Neural progenitor cell (in vitro differentiated cells): ENCODE results near the gene CACNA1C. TPM values are rescaled to one million over a fixed set of nuclear protein-coding genes. Genes with fewer than 3 reads are reported as not detected.

ENCODE experiments used
- DNase-seq: peaks from one replicate; pipeline ENCODE4 v3.0.0-alpha.2; 2016; ENCODE audit warnings: low spot score
- H2AFZ ChIP-seq: fragments of 200-600 bp; sonication (generic); replicated peaks from 2 replicates; pipeline ENCODE4 v1.6.1; 2016; ENCODE audit warnings: antibody characterized with exemption
- H3F3A ChIP-seq: fragments of 200-600 bp; sonication (generic); 2 replicates; pipeline ENCODE4 v1.6.1; 2016; ENCODE audit warnings: antibody characterized with exemption, low read depth
- H3K27ac ChIP-seq: fragments of 200-600 bp; sonication (generic); 2 replicates; pipeline ENCODE4 v1.5.1; 2016; ENCODE audit warnings: mild to moderate bottlenecking
- H3K27me3 ChIP-seq: fragments of 200-600 bp; sonication (generic); 2 replicates; pipeline ENCODE4 v1.6.1; 2016; ENCODE audit warnings: mild to moderate bottlenecking, moderate library complexity
- H3K36me3 ChIP-seq: fragments of 200-600 bp; sonication (generic); 2 replicates; pipeline ENCODE4 v1.5.1; 2016
- H3K4me1 ChIP-seq: fragments of 200-600 bp; sonication (generic); 2 replicates; pipeline ENCODE4 v1.6.1; 2016; ENCODE audit warnings: mixed run types
- H3K4me2 ChIP-seq: fragments of 200-600 bp; sonication (generic); 2 replicates; pipeline ENCODE4 v1.6.1; 2016
- H3K4me3 ChIP-seq: fragments of 200-600 bp; sonication (generic); 2 replicates; pipeline ENCODE4 v1.5.1; 2016
- H3K79me2 ChIP-seq: fragments of 200-600 bp; sonication (generic); 2 replicates; pipeline ENCODE4 v1.6.1; 2016; ENCODE audit warnings: low read depth
- H3K9ac ChIP-seq: fragments of 200-600 bp; sonication (generic); 2 replicates; pipeline ENCODE4 v1.6.1; 2016
- H3K9me3 ChIP-seq: fragments of 200-600 bp; sonication (generic); 2 replicates; pipeline ENCODE4 v1.5.1; 2016; ENCODE audit warnings: low read depth
- H4K20me1 ChIP-seq: fragments of 200-600 bp; sonication (generic); 2 replicates; pipeline ENCODE4 v1.6.1; 2016; ENCODE audit warnings: low read depth
- H3K27ac Mint-ChIP-seq: 3 replicates; pipeline ENCODE4 v1.8.0; 2021; ENCODE audit warnings: mixed read lengths
- H3K27me3 Mint-ChIP-seq: 2 replicates; pipeline ENCODE4 v1.8.0; 2022; ENCODE audit warnings: low read depth, mild to moderate bottlenecking, inconsistent platforms, moderate library complexity, mixed read lengths; ENCODE audit not compliant: insufficient read depth
- H3K36me3 Mint-ChIP-seq: 3 replicates; pipeline ENCODE4 v1.8.0; 2021; ENCODE audit warnings: mixed read lengths
- H3K4me1 Mint-ChIP-seq: 3 replicates; pipeline ENCODE4 v1.8.0; 2021; ENCODE audit warnings: mixed read lengths
- H3K4me3 Mint-ChIP-seq: 3 replicates; pipeline ENCODE4 v1.8.0; 2021; ENCODE audit warnings: mild to moderate bottlenecking, moderate library complexity, mixed read lengths
- H3K9me3 Mint-ChIP-seq: 3 replicates; pipeline ENCODE4 v1.8.0; 2020; ENCODE audit warnings: mixed read lengths
- CTCF ChIP-seq: fragments of 200-600 bp; sonication (generic); IDR thresholded peaks from 2 replicates; pipeline ENCODE4 v1.5.1; 2017; ENCODE audit warnings: antibody characterized with exemption, mild to moderate bottlenecking
- EZH2 ChIP-seq: fragments of 200-600 bp; sonication (generic); IDR thresholded peaks from 2 replicates; pipeline ENCODE4 v1.6.1; 2017; ENCODE audit warnings: antibody characterized with exemption, mild to moderate bottlenecking, moderate library complexity
- EZH2phosphoT487 ChIP-seq: fragments of 200-600 bp; sonication (generic); IDR thresholded peaks from 2 replicates; pipeline ENCODE4 v1.6.1; 2017; ENCODE audit warnings: antibody characterized with exemption
- total RNA-seq: library from RNA; depleted of rRNA; stranded (reverse); fragments of >200 nt; gene quantifications from 2 replicates; pipeline ENCODE4 v1.2.3, GENCODE V29; 2015; ENCODE audit warnings: low replicate concordance

CACNA1C gene
- total RNA-seq, 1 donor from 2014 or later: 2.7 TPM

GRCh38 chr12:2451497-2451896 lies 398.7 kb downstream of the CACNA1C start:
- no peaks in the 10 kb centered on the region for H3K79me2 ChIP-seq
- H3K36me3 Mint-ChIP-seq: no peaks in the 10 kb centered on the region

GRCh38 chr12:2453076-2453760 lies 400.4 kb downstream of the CACNA1C start:
- Mint-ChIP-seq H3K27ac (peak overlapping the region; percentile 36), H3K4me1 (peaks cover 11% of the 10 kb centered on the region), H3K4me3 (no peak overlapping the region), H3K36me3 (no peaks in the 10 kb centered on the region), H3K9me3 (no peaks in the 10 kb centered on the region), H3K27me3 (peaks cover 2% of the 10 kb centered on the region)
- no peaks in the 10 kb centered on the region for H3K79me2 ChIP-seq
- no peak overlapping the region for H2AFZ ChIP-seq
- H3K4me3 ChIP-seq: no peak overlapping the region
- peaks cover 12% of the 10 kb centered on the region for H3K4me1 ChIP-seq
- DNase-seq: no peak
- no peaks in the 10 kb centered on the region for H3K36me3 ChIP-seq
- H3K27ac ChIP-seq: no peak overlapping the region
- H3K4me2 ChIP-seq: no peak overlapping the region
- H4K20me1 ChIP-seq: no peaks in the 10 kb centered on the region
- no peaks in the 10 kb centered on the region for H3K9me3 ChIP-seq
- H3K27me3 ChIP-seq: no peaks in the 10 kb centered on the region
- H3F3A ChIP-seq: peaks cover 8% of the 10 kb centered on the region
- H3K9ac ChIP-seq: no peak overlapping the region
- no peak for TF ChIP-seq EZH2phosphoT487
- no peak for TF ChIP-seq EZH2
- TF ChIP-seq CTCF: no peak

More at GRCh38 chr12:2451497-2451896, 398.7 kb downstream of the CACNA1C start:
- H3K4me3 ChIP-seq: no peak overlapping the region
- no peak overlapping the region for H2AFZ ChIP-seq
- H3K9me3 Mint-ChIP-seq: no peaks in the 10 kb centered on the region
- no peaks in the 10 kb centered on the region for H3F3A ChIP-seq
- H3K4me1 ChIP-seq: no peaks in the 10 kb centered on the region
- no peak for DNase-seq
- no peaks in the 10 kb centered on the region for H3K27me3 ChIP-seq
- H3K27ac Mint-ChIP-seq: no peak overlapping the region
- no peak overlapping the region for H3K4me2 ChIP-seq
- H4K20me1 ChIP-seq: no peaks in the 10 kb centered on the region
- no peak overlapping the region for H3K27ac ChIP-seq
- no peak overlapping the region for H3K9ac ChIP-seq
- no peak overlapping the region for H3K4me3 Mint-ChIP-seq
- peaks cover 4% of the 10 kb centered on the region for H3K4me1 Mint-ChIP-seq
- H3K36me3 ChIP-seq: no peaks in the 10 kb centered on the region
- no peak for TF ChIP-seq EZH2
- TF ChIP-seq EZH2phosphoT487: no peak
- no peak for TF ChIP-seq CTCF
- H3K9me3 ChIP-seq: no peaks in the 10 kb centered on the region
- peaks cover 2% of the 10 kb centered on the region for H3K27me3 Mint-ChIP-seq

- peaks cover 2% of the 10 kb centered on the region for H3K27me3 Mint-ChIP-seq
- Histone ChIP-seq H3K36me3 (no peaks in the 10 kb centered on the region), H3F3A (peaks cover 10% of the 10 kb centered on the region)
These were observed 400.9 kb downstream of the CACNA1C start for GRCh38 chr12:2453761-2454090.

More at GRCh38 chr12:2453761-2454090, 400.9 kb downstream of the CACNA1C start:
- peaks cover 15% of the 10 kb centered on the region for H3K4me1 Mint-ChIP-seq
- no peak overlapping the region for H3K27ac ChIP-seq
- no peaks in the 10 kb centered on the region for H3K9me3 Mint-ChIP-seq
- no peaks in the 10 kb centered on the region for H3K36me3 Mint-ChIP-seq
- H3K4me3 Mint-ChIP-seq: no peak overlapping the region
- H3K4me3 ChIP-seq: no peak overlapping the region
- H3K79me2 ChIP-seq: no peaks in the 10 kb centered on the region
- no peak for DNase-seq
- H3K9ac ChIP-seq: no peak overlapping the region
- H2AFZ ChIP-seq: no peak overlapping the region
- H3K9me3 ChIP-seq: no peaks in the 10 kb centered on the region
- H3K27me3 ChIP-seq: no peaks in the 10 kb centered on the region
- no peaks in the 10 kb centered on the region for H4K20me1 ChIP-seq
- no peak overlapping the region for H3K4me2 ChIP-seq
- no peak for TF ChIP-seq EZH2
- no peak for TF ChIP-seq CTCF
- no peak for TF ChIP-seq EZH2phosphoT487
- peaks cover 14% of the 10 kb centered on the region for H3K4me1 ChIP-seq
- H3K27ac Mint-ChIP-seq: no peak overlapping the region
